ENCODE measurements around the gene LRRC72. TPM values are rescaled to one million over a fixed set of nuclear protein-coding genes. Genes with fewer than 3 reads are reported as not detected.

LRRC72 gene
- total RNA-seq, 1 experiment from 2014 or later = not detected

- no peaks in the 10 kb centered on the region for H3K4me1 Mint-ChIP-seq (ENCODE audit: insufficient read depth, unreplicated experiment)
- no peak overlapping the region for H3K27ac Mint-ChIP-seq (ENCODE audit: low read depth, unreplicated experiment)
- intact Hi-C loops (cut with micrococcal nuclease) = no loop called here
- no peaks in the 10 kb centered on the region for H3K9me3 Mint-ChIP-seq (ENCODE audit: unreplicated experiment)
- no peak overlapping the region for H3K4me3 Mint-ChIP-seq (ENCODE audit: unreplicated experiment)
- H3K36me3 Mint-ChIP-seq (ENCODE audit: insufficient read depth, unreplicated experiment) = peaks cover 21% of the 10 kb centered on the region
- no TSS peak for BruUV-seq (replicated peaks)
- POLR2A ChIA-PET = interaction anchor here (0.6 kb wide), 1 partner anchor 15 kb away, joined by 3 read pairs; no protein-coding TSS in a partner anchor
- no peak for TF ChIP-seq CTCF (IDR thresholded peaks at IDR 0.05; ENCODE audit: unreplicated experiment)
- DNase-seq (ENCODE audit: unreplicated experiment) = no peak
- H3K27me3 Mint-ChIP-seq (ENCODE audit: insufficient read depth, unreplicated experiment) = no peaks in the 10 kb centered on the region
- CTCF ChIA-PET = interaction anchor here (1.0 kb wide), 1 partner anchor 10 kb away, joined by 3 read pairs; no protein-coding TSS in a partner anchor
These were observed 85.1 kb downstream of the LRRC72 start for GRCh38 chr7:16611711-16612110.

- intact Hi-C loops (cut with micrococcal nuclease) = no loop called here
- POLR2A ChIA-PET = no interaction called here
- H3K9me3 Mint-ChIP-seq (ENCODE audit: unreplicated experiment) = peaks cover 6% of the 10 kb centered on the region
- CTCF ChIA-PET = no interaction called here
- no peak for DNase-seq (ENCODE audit: unreplicated experiment)
- no peak for TF ChIP-seq CTCF (IDR thresholded peaks at IDR 0.05; ENCODE audit: unreplicated experiment)
- H3K36me3 Mint-ChIP-seq (ENCODE audit: insufficient read depth, unreplicated experiment) = peaks cover 32% of the 10 kb centered on the region
- no peak overlapping the region for H3K27ac Mint-ChIP-seq (ENCODE audit: low read depth, unreplicated experiment)
- no peaks in the 10 kb centered on the region for H3K27me3 Mint-ChIP-seq (ENCODE audit: insufficient read depth, unreplicated experiment)
- H3K4me1 Mint-ChIP-seq (ENCODE audit: insufficient read depth, unreplicated experiment) = no peaks in the 10 kb centered on the region
- BruUV-seq (replicated peaks) = no TSS peak
- H3K4me3 Mint-ChIP-seq (ENCODE audit: unreplicated experiment) = no peak overlapping the region
These were observed 88.6 kb downstream of the LRRC72 start for GRCh38 chr7:16615228-16615627.

- DNase-seq (ENCODE audit: unreplicated experiment) = no peak
- CTCF ChIA-PET = interaction anchor here (0.6 kb wide), 1 partner anchor 605 kb away, joined by 6 read pairs; no protein-coding TSS in a partner anchor
- POLR2A ChIA-PET = no interaction called here
- H3K4me1 Mint-ChIP-seq (ENCODE audit: insufficient read depth, unreplicated experiment) = no peaks in the 10 kb centered on the region
- intact Hi-C loops (cut with micrococcal nuclease) = no loop called here
- BruUV-seq (replicated peaks) = no TSS peak
- no peak for TF ChIP-seq CTCF (IDR thresholded peaks at IDR 0.05; ENCODE audit: unreplicated experiment)
- peaks cover 30% of the 10 kb centered on the region for H3K36me3 Mint-ChIP-seq (ENCODE audit: insufficient read depth, unreplicated experiment)
- no peak overlapping the region for H3K4me3 Mint-ChIP-seq (ENCODE audit: unreplicated experiment)
- H3K27me3 Mint-ChIP-seq (ENCODE audit: insufficient read depth, unreplicated experiment) = no peaks in the 10 kb centered on the region
- H3K9me3 Mint-ChIP-seq (ENCODE audit: unreplicated experiment) = peaks cover 10% of the 10 kb centered on the region
- H3K27ac Mint-ChIP-seq (ENCODE audit: low read depth, unreplicated experiment) = no peak overlapping the region
These were observed 89.5 kb downstream of the LRRC72 start for GRCh38 chr7:16616122-16616521.

GRCh38 chr7:16616542-16616941, 89.9 kb downstream of the LRRC72 start:
- H3K4me3 Mint-ChIP-seq (ENCODE audit: unreplicated experiment) = no peak overlapping the region
- peaks cover 32% of the 10 kb centered on the region for H3K36me3 Mint-ChIP-seq (ENCODE audit: insufficient read depth, unreplicated experiment)
- no peaks in the 10 kb centered on the region for H3K27me3 Mint-ChIP-seq (ENCODE audit: insufficient read depth, unreplicated experiment)
- peaks cover 10% of the 10 kb centered on the region for H3K9me3 Mint-ChIP-seq (ENCODE audit: unreplicated experiment)
- TF ChIP-seq CTCF (IDR thresholded peaks at IDR 0.05; ENCODE audit: unreplicated experiment) = no peak
- POLR2A ChIA-PET = interaction anchor here (0.9 kb wide), 1 partner anchor 29 kb away, joined by 3 read pairs; the partner anchor contains the start of genes ANKMY2 and BZW2
- H3K27ac Mint-ChIP-seq (ENCODE audit: low read depth, unreplicated experiment) = no peak overlapping the region
- no peaks in the 10 kb centered on the region for H3K4me1 Mint-ChIP-seq (ENCODE audit: insufficient read depth, unreplicated experiment)
- no peak for DNase-seq (ENCODE audit: unreplicated experiment)
- CTCF ChIA-PET = interaction anchor here (0.5 to 0.6 kb wide), 2 partner anchors 605 to 1076 kb away, joined by 3 to 6 read pairs; no protein-coding TSS in a partner anchor
- intact Hi-C loops (cut with micrococcal nuclease) = no loop called here
- BruUV-seq (replicated peaks) = no TSS peak

Data from MCF 10A (cell line).